GM10266 (cell line): ENCODE measurements around the gene FSD2.

ENCODE experiments used
- DNase-seq: peaks from one replicate; pipeline ENCODE4 v3.0.0; 2012; ENCODE audit errors: extremely low spot score
- CTCF ChIP-seq: IDR thresholded peaks from 2 replicates; pipeline ENCODE4 v1.5.1; 2012; ENCODE audit warnings: mild to moderate bottlenecking, low read depth; ENCODE audit not compliant: control insufficient read depth, insufficient read depth; ENCODE audit errors: missing control alignments

FSD2 gene

GRCh38 chr15:82790321-82790720 lies 15.5 kb downstream of the FSD2 start:
- DNase-seq: no peak
- TF ChIP-seq CTCF: no peak

GRCh38 chr15:82789491-82789890 lies 16.4 kb downstream of the FSD2 start:
- no peak for DNase-seq

GRCh38 chr15:82788496-82788895 lies 17.4 kb downstream of the FSD2 start:
- no peak for TF ChIP-seq CTCF
- DNase-seq: no peak

More at GRCh38 chr15:82789491-82789890, 16.4 kb downstream of the FSD2 start:
- no peak for TF ChIP-seq CTCF

GRCh38 chr15:82781349-82781748 lies 24.5 kb downstream of the FSD2 start:
- no peak for TF ChIP-seq CTCF

GRCh38 chr15:82778755-82779154 lies 27.1 kb downstream of the FSD2 start:
- no peak for TF ChIP-seq CTCF
- no peak for DNase-seq

More at GRCh38 chr15:82781349-82781748, 24.5 kb downstream of the FSD2 start:
- DNase-seq: no peak

GRCh38 chr15:82774496-82774895 lies 31.4 kb downstream of the FSD2 start:
- no peak for DNase-seq
- TF ChIP-seq CTCF: no peak

GRCh38 chr15:82771789-82772607 lies 33.9 kb downstream of the FSD2 start:
- TF ChIP-seq CTCF: no peak
- no peak for DNase-seq
